Measurements from ENCODE around the gene PPFIA1. TPM values are rescaled to one million over a fixed set of nuclear protein-coding genes. Genes with fewer than 3 reads are reported as not detected.
A peak's percentile ranks its signal among the peaks of the same experiment; 100 is the strongest.

PPFIA1 gene
- 30.9 and 34.6 TPM in 2 replicates for total RNA-seq (2014; rRNA removed; shearing (Covaris generic))
- total RNA-seq (2022), result 53.9 and 54.4 TPM in 2 replicates
- percentile 74 among the genes with signal in this experiment for Bru-seq, nascent RNA
- BruChase-seq, experiment 1, labeled RNA remaining after a 6-hour chase, result percentile 88 among the genes with signal in this experiment
- percentile 79 among the genes with signal in this experiment for BruChase-seq, experiment 2, labeled RNA remaining after a 2-hour chase
- long read RNA-seq, full-length matches to known transcripts, result 13 of 44 reads
- long read RNA-seq, partial matches to known transcripts, result 11 of 44 reads
- long read RNA-seq, other reads (novel, unspliced or antisense), result 20 of 44 reads

DNA sequence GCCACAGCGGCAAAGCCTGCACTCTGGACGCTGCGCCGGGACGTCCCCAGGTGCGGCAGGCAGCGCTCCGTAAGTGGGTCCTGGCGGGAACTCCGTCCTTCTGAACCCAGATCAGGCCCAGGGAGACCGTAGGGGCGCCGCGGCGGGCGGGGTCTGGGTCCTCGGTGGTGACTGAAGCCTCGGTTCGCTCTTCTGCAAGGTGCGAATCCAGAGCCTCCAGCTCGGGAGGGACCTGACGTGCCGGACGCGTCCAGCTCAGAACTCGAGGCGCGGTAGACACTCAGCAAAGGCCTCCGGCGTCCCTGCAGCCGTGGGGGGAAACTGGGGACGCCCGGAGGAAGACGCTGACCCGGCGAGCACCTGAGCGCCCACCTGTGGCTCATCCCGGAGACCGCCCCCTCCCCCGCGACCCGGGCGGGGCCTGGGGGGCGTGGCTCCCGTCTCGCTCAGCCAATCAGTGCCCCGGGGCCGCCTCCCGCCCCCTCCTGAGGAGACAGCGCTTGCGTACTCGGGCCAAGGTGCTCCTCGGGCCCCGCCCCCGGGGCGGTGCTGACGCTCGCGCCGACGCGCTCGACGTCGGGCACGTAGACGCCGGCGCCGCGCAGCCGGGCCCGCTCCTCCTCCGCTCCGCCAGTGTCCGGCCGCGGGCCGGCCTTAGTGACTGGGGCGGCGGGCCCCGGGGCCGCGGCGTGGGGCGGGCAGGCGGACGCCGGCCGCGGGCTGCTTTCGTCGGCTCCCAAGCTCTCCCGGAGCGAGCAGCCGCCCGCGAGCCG is at the start of gene PPFIA1:
PPFIA1 (plus strand) TSS at position 587 of the 773 bp plus-strand sequence. CDS start 1,483 bp downstream, outside the sequence.
- H3K4me3 ChIP-seq (ENCODE audit: low read depth, low read length, poor library complexity, severe bottlenecking), result peak within 1 kb of the TSS; percentile 94
- no peaks in the 10 kb centered on the region for H3K9me2 ChIP-seq (ENCODE audit: insufficient read depth, low read length)
- H2AFZ ChIP-seq (ENCODE audit: low read length), result peak within 1 kb of the TSS; percentile 85
- H3K9me3 ChIP-seq (ENCODE audit: low read length), result no peaks in the 10 kb centered on the region
- H3K4me1 ChIP-seq (ENCODE audit: insufficient read depth, low read length, poor library complexity, severe bottlenecking), result peaks cover 19% of the 10 kb centered on the region
- H3K27ac ChIP-seq (ENCODE audit: low read depth, low read length, poor library complexity, severe bottlenecking), result no peak within 1 kb of the TSS
- peak; percentile 97 for DNase-seq (ENCODE audit: low spot score)
- BruUV-seq (replicated peaks), result no TSS peak
- peaks cover 32% of the 10 kb centered on the region for H3K36me3 ChIP-seq (ENCODE audit: insufficient read depth, low read length)
- peaks cover 14% of the 10 kb centered on the region; the same call in 1 of the 2 replicates for H3K79me2 ChIP-seq (ENCODE audit: insufficient read depth, low read depth, low read length)
- intact Hi-C loops (cut with micrococcal nuclease; ENCODE audit: unreplicated experiment), result loop anchor here (2.0 kb wide), 1 partner anchor 67 kb away; the partner anchor contains the start of gene FADD
- POLR2A ChIA-PET, result no interaction called here
- CTCF ChIA-PET (ENCODE audit: unreplicated experiment), result no interaction called here
- peak within 1 kb of the TSS; percentile 95 for H3K4me2 ChIP-seq (ENCODE audit: low read length)
- no peaks in the 10 kb centered on the region; the same call in 1 of the 2 replicates for H4K20me1 ChIP-seq (ENCODE audit: insufficient read depth, low read length)
- TF ChIP-seq EZH2phosphoT487 (IDR thresholded peaks at IDR 0.05; ENCODE audit: borderline replicate concordance, low read depth, low read length), result no peak

- Histone ChIP-seq H3K4me3 (ENCODE audit: low read depth, low read length, poor library complexity, severe bottlenecking) (no peak overlapping the region), H4K20me1 (ENCODE audit: insufficient read depth, low read length) (no peaks in the 10 kb centered on the region), H3K4me1 (ENCODE audit: insufficient read depth, low read length, poor library complexity, severe bottlenecking) (no peaks in the 10 kb centered on the region), H3K4me2 (ENCODE audit: low read length) (no peak overlapping the region), H3K79me2 (ENCODE audit: insufficient read depth, low read depth, low read length) (no peaks in the 10 kb centered on the region), H2AFZ (ENCODE audit: low read length) (no peak overlapping the region), H3K27ac (ENCODE audit: low read depth, low read length, poor library complexity, severe bottlenecking) (no peak overlapping the region), H3K9me3 (ENCODE audit: low read length) (no peaks in the 10 kb centered on the region), H3K9me2 (ENCODE audit: insufficient read depth, low read length) (no peaks in the 10 kb centered on the region), H3K36me3 (ENCODE audit: insufficient read depth, low read length) (no peaks in the 10 kb centered on the region)
- TF ChIP-seq EZH2phosphoT487 (IDR thresholded peaks at IDR 0.05; ENCODE audit: borderline replicate concordance, low read depth, low read length) (no peak), CTCF (conservative IDR thresholded peaks at IDR 0.05; ENCODE audit: low read length) (no peak)
- POLR2A ChIA-PET, result no interaction called here
- no peak for DNase-seq (ENCODE audit: low spot score)
- CTCF ChIA-PET (ENCODE audit: unreplicated experiment), result no interaction called here
- intact Hi-C loops (cut with micrococcal nuclease; ENCODE audit: unreplicated experiment), result no loop called here
- no TSS peak for BruUV-seq (replicated peaks)
These were observed 49.6 kb upstream of the PPFIA1 start for GRCh38 chr11:70220920-70221319.

DNA sequence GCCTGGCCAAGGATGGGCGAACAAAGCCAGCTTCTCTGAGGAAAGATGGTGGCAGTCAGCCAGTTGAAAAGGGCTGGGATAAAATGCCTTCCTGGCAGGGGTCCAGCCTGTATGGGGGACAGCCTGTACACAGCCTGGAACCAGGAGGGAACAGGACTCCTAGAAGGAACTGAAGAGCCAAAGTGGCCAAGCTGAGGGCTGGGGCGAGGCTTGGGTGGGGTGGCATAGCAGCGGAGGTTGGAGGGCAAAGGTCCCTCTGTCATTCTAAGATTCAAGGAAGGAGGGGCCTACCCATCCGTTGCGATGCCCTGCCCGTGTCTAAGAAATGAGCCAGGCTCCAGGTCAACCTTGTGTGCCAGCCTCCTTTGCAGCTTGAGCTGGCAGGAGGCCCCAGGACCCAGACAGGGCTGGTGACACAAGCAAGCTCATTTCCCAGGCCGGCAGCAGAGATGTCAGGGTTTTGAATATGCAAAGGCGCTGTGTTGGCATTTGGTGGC is 44.8 kb upstream of the PPFIA1 start:
- Histone ChIP-seq H3K27ac (ENCODE audit: low read depth, low read length, poor library complexity, severe bottlenecking) (no peak overlapping the region), H3K4me2 (ENCODE audit: low read length) (no peak overlapping the region), H4K20me1 (ENCODE audit: insufficient read depth, low read length) (no peaks in the 10 kb centered on the region), H3K4me1 (ENCODE audit: insufficient read depth, low read length, poor library complexity, severe bottlenecking) (no peaks in the 10 kb centered on the region), H3K9me3 (ENCODE audit: low read length) (no peaks in the 10 kb centered on the region), H3K79me2 (ENCODE audit: insufficient read depth, low read depth, low read length) (no peaks in the 10 kb centered on the region), H3K36me3 (ENCODE audit: insufficient read depth, low read length) (no peaks in the 10 kb centered on the region), H2AFZ (ENCODE audit: low read length) (no peak overlapping the region), H3K9me2 (ENCODE audit: insufficient read depth, low read length) (no peaks in the 10 kb centered on the region), H3K4me3 (ENCODE audit: low read depth, low read length, poor library complexity, severe bottlenecking) (no peak overlapping the region)
- ChIA-PET CTCF (ENCODE audit: unreplicated experiment) (no interaction called here), POLR2A (interaction anchor here (0.7 kb wide), 2 partner anchors 71 to 377 kb away, joined by 3 read pairs; no protein-coding TSS in a partner anchor)
- no TSS peak for BruUV-seq (replicated peaks)
- DNase-seq (ENCODE audit: low spot score), result no peak
- intact Hi-C loops (cut with micrococcal nuclease; ENCODE audit: unreplicated experiment), result no loop called here
- TF ChIP-seq CTCF (conservative IDR thresholded peaks at IDR 0.05; ENCODE audit: low read length) (no peak), EZH2phosphoT487 (IDR thresholded peaks at IDR 0.05; ENCODE audit: borderline replicate concordance, low read depth, low read length) (no peak)
